Urothelium cell line (cell line): ENCODE measurements around the gene RPL22L1.
"Not testable (repeated sequence)": the region's sequence is repeated elsewhere in the genome, so short reads cannot be mapped to it uniquely, and the experiment has no call there.

Experiments used
- DNase-seq: peaks from one replicate; pipeline ENCODE4 v3.0.0; 2011; ENCODE audit warnings: low spot score, mixed read lengths
- FAIRE-seq: peaks from 2 replicates; lab custom pipeline; 2011; peaks lifted over from hg19 to GRCh38; lab: Jason Lieb, UNC

RPL22L1 gene

DNA sequence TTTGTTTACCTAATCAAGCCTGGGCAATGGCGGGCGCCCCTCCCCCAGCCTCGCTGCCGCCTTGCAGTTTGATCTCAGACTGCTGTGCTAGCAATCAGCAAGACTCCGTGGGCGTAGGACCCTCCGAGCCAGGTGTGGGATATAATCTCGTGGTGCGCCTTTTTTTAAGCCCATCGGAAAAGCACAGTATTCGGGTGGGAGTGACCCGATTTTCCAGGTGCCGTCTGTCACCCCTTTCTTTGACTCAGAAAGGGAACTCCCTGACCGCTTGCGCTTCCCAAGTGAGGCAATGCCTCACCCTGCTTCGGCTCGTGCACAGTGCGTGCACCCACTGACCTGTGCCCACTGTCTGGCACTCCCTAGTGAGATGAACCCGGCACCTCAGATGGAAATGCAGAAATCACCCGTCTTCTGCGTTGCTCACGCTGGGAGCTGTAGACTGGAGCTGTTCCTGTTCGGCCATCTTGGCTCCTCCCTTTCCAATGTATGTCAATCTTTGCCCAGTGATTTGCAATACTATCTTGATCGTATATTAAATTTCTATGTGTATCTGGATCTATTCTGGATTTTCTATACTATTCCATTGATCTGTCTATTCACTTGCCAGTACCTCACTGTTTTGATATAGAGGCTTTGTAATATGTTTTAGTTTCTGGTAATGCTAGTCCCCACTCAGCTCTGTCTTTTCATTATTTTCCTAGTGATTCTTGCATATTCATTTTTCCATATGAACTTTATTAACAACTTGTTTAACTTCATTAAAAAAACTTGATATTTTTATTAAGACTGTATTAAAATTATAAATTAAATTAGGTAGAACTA, 14.3 kb upstream of the RPL22L1 start:
- DNase-seq, FAIRE-seq: not testable (repeated sequence)

- not testable (repeated sequence) for FAIRE-seq, DNase-seq
Observed at GRCh38 chr3:170878688-170879087, 8.7 kb upstream of the RPL22L1 start.

DNA sequence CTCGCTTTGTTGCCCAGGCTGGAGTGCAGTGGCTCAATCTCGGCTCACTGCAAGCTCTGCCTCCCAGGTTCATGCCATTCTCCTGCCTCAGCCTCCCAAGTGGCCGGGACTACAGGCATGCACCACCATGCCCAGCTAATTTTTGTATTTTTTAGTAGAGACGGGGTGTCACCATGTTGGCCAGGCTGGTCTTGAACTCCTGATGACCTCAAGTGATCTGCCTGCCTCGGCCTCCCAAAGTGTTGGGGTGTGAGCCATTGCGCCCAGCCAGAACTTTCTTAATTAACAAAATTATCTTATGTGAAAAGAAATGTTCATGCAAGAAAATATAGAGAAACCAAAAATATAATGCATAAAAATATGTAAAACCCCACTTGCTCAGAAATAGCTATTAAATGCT, 7.3 kb upstream of the RPL22L1 start:
- not testable (repeated sequence) for FAIRE-seq, DNase-seq

DNA sequence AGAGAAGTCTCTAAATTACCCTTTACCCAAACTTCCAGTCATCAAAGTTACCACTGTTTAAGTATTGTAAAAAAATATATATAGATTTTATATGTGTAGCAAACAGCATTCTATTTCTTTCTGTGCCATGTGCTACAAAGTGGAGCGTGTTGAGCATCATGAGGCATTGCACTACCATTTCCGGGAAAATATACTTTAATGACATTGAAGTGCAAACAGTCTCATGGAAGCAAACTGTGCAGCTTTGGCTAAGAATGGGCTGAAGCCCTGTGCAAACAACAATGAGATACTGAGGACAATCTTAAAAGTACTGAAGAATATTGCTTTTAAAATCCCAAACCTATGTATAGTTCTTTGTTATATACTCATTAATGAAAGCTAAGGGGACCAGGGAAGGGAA, 6.5 kb upstream of the RPL22L1 start:
- no peak for FAIRE-seq
- no peak for DNase-seq

- DNase-seq (no peak), FAIRE-seq (no peak)
Observed at GRCh38 chr3:170869239-170869590, 780 bp downstream of the RPL22L1 start.

- DNase-seq (no peak), FAIRE-seq (no peak)
Observed at GRCh38 chr3:170868577-170869238, 1.3 kb downstream of the RPL22L1 start.

GRCh38 chr3:170867143-170867937, 2.7 kb downstream of the RPL22L1 start:
- DNase-seq (no peak), FAIRE-seq (no peak)

DNA sequence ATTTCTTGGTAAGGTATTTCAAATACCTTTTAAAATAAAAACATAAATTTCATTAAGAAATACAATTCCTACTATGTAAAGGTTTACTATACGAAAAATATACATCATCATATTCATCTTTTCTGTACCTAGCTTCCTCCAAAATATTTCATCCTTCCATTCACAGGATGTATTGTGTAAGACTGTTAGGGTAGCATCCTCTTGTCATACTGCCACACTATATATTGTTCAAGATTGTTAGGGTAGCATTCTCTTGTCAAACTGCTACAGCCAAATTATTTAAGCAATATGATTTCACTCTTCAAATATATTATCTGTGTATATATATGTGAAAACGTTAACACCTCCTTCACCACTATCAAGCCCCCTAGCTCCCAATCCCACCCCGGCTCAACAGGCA, 3.5 kb downstream of the RPL22L1 start:
- no peak for FAIRE-seq

GRCh38 chr3:170865209-170866094, 4.5 kb downstream of the RPL22L1 start:
- no peak for DNase-seq

More for the DNA sequence above, 3.5 kb downstream of the RPL22L1 start:
- no peak for DNase-seq

GRCh38 chr3:170864525-170865208, 5.3 kb downstream of the RPL22L1 start:
- no peak for FAIRE-seq
- DNase-seq, result no peak

More at GRCh38 chr3:170865209-170866094, 4.5 kb downstream of the RPL22L1 start:
- FAIRE-seq, result no peak

- no peak for FAIRE-seq
- DNase-seq, result no peak
Observed at GRCh38 chr3:170863816-170864215, 6.2 kb downstream of the RPL22L1 start.

- no peak for FAIRE-seq
Observed at GRCh38 chr3:170862618-170863374, 7.2 kb downstream of the RPL22L1 start.

DNA sequence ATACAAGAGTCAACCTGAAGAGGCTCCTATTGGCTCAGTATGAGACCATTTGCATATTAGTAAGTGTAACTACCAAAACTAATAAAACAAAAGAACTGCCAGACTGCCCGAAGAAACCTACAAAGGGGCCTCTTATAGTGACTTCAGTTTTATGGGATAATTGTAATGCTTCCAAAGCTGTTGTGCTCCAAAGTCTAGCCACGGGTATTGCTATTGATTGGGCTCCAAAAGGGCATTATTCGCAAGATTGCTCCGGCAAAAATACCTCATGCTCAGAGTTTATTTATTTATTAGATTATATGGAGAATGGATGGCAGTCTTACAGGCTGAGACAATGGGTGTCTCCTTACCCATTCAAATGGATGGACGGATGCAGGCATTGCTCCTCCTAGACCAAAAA, 11.4 kb downstream of the RPL22L1 start:
- FAIRE-seq, result no peak

More at GRCh38 chr3:170862618-170863374, 7.2 kb downstream of the RPL22L1 start:
- no peak for DNase-seq

DNA sequence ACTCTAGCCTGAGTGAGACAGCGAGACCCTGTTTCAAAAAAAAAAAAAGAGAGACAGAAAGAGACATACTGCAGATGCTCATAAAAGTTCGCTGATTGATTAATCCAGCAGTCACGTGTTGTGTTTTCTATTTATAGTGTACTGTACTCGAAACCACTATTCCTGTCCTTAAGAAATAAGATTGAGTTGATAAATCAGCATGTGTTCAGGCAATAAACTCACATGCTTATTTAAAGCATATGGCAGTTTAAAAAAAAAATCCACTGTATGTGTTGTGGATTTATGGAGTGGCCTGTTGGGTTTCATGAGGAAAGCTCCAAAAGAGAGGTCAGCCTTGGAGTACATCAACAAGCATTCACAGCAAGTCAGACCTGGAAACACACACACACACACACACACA, 17.7 kb downstream of the RPL22L1 start:
- DNase-seq (no peak), FAIRE-seq (no peak)

More for the DNA sequence above, 11.4 kb downstream of the RPL22L1 start:
- no peak for DNase-seq

- no peak for DNase-seq
- no peak for FAIRE-seq
Observed at GRCh38 chr3:170848292-170848917, 21.6 kb downstream of the RPL22L1 start.

GRCh38 chr3:170844377-170844776, 25.6 kb downstream of the RPL22L1 start:
- DNase-seq, result no peak
- no peak for FAIRE-seq

DNA sequence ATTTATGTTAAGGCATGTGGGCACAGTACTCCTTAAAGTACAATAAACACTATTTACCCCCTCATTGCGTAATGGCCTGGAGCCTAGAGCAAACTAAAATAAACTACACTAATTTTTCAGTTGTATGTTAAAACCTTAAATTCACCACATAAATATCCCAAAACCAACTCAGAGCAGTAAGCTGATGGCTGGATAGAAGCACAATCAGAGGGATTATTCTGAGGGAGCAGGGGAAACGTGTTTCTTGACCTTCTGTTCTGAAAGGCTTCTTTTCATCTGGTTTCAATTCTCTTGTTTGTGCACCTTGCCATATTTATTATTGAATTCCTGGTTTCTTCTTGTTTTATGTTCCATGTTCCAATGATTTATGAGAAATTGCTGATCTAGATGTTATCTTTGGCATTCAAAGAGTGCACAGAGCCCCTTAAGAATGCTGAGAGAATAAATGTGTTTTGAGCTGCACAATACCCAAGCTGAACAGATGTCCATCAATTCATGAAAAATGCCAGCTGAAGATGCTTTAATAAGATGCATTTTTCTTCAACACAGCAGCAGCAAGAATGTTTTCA, 29.6 kb downstream of the RPL22L1 start:
- DNase-seq (no peak), FAIRE-seq (no peak)

GRCh38 chr3:170839518-170840100, 30.4 kb downstream of the RPL22L1 start:
- FAIRE-seq (no peak), DNase-seq (no peak)
